GM19043 (cell line): ENCODE measurements around the gene LUC7L3.
"Not testable (repeated sequence)": the region's sequence is repeated elsewhere in the genome, so short reads cannot be mapped to it uniquely, and the experiment has no call there.

Experiments
- ATAC-seq: cut with Tn5 transposase; IDR thresholded peaks from one replicate; pipeline ENCODE4 v1.9.1; 2021; ENCODE audit warnings: low read depth; ENCODE audit not compliant: unreplicated experiment

Gene LUC7L3

GRCh38 chr17:50708050-50709000 lies 11.1 kb upstream of the LUC7L3 start:
- no peak for ATAC-seq

GRCh38 chr17:50709053-50709452 lies 10.3 kb upstream of the LUC7L3 start:
- ATAC-seq, result not testable (repeated sequence)

DNA sequence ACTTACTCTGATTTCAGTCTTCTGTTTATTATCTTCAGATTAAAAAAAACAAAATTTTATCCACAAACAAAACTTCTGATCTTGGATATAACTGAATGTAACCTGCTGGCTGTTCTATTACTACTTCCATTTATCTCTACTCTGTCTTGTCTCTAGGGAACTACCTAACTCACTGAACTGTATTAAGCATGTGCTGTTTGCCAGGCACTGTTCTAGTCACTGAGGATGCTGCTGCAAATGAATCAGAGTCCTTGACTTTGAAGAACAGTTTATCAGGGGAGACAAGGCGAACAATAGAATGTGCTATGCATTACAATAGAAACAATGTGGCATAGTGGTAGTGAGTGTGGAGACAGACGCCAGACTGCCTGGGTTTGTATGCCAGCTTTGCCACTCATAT lies 9.4 kb upstream of the LUC7L3 start:
- ATAC-seq, result no peak

GRCh38 chr17:50710650-50711049 lies 8.8 kb upstream of the LUC7L3 start:
- no peak for ATAC-seq

DNA sequence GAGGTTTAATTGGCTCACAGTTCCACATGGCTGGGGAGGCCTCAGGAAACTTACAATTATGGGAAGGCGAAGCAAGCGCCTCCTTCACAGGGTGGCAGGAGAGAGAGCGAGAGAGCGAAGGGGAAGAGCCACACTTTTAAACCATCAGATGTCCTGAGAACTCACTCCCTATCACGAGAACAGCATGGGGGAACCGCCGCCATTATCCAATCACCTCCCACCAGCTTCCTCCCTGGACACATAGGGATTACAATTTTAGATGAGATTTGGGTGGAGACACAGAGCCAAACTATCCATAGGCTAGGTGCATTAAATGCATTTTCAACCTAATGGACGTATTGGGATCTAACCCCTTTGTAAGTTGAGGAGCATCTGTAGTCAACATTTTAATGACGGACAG lies 6.8 kb upstream of the LUC7L3 start:
- no peak for ATAC-seq

GRCh38 chr17:50715471-50715870 lies 3.9 kb upstream of the LUC7L3 start:
- ATAC-seq, result no peak

- ATAC-seq, result no peak
These were observed 756 bp downstream of the LUC7L3 start for GRCh38 chr17:50719924-50720794.

GRCh38 chr17:50721194-50722010 lies 2.0 kb downstream of the LUC7L3 start:
- ATAC-seq, result no peak

DNA sequence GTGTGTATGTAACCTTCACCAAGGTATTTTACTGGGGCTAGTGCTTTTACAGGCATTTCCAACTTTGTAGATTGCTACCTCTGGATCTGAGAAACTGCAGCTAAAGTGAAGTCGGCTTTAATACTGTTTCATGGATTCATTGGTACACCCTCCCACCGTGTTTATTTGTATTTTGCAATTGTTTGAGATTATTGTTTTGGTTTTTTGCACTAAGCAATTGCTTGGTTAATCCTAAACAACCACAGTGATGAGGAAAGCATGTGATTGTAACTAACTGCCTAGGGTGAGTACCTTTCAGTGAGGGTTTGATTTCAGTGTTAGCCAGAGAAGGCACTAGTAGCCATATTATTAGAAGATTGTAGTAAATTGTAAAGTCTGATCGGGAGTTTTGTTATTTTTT lies 3.3 kb downstream of the LUC7L3 start:
- no peak for ATAC-seq

DNA sequence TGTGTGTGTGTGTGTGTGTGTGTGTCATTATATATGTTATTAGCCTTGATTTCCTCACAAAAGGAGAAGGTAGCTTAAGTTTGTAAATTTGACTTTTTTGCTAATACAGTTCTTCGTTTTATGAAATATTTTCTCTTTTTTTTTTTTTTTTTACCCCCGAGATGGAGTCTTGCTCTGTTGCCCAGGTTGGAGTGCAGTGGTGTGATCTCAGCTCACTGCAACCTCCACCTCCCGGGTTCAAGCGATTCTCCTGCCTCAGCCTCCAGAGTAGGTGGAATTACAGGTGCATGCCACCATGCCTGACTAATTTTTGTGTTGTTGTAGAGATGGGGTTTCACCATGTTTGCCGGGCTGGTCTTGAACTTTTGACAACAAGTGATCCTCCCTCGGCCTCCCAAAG lies 5.2 kb downstream of the LUC7L3 start:
- ATAC-seq, result not testable (repeated sequence)

GRCh38 chr17:50725769-50726655 lies 6.6 kb downstream of the LUC7L3 start:
- no peak for ATAC-seq

- no peak for ATAC-seq
These were observed 8.7 kb downstream of the LUC7L3 start for GRCh38 chr17:50728112-50728429.

GRCh38 chr17:50728881-50729765 lies 9.7 kb downstream of the LUC7L3 start:
- no peak for ATAC-seq

DNA sequence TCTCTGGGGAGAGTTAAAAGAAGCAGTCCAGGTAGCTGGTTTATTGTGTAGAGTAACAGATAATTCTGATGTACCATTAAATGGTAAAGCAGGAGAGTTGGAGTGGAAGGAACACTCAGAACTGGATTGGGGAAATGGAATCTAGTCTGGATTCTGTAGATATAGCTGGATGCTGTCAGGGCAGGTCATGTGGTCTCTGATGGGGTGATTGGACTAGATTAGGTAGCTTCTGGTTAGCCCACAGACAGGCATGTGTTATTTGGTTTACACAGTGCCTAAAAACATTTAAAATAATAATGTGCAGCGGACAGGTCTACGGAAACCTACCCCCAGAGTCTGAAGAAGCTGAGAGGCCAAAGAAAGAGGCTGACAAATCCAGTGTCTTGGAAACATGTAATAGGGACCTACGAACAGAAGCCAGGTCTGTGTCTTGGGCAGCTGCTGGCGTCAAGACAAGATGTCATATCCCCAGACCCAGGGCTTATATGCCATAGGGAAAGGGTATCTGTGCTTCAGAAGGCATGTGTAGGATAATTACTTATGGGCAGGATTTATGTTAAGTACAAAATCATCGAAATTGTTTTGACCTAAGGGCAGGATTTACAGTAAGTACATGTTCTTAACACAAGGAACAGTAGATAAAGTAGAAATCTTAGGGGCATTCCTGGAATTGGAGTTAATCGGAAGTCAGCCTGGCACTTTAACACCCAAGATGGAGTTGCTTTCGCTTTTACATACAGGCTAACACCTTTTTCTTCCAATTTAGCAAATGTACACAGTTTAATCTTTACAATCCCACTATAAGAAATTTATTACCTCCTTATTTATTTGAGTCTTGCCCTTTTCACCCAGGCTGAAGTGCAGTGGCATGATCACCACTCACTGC lies 12.4 kb downstream of the LUC7L3 start:
- no peak for ATAC-seq

DNA sequence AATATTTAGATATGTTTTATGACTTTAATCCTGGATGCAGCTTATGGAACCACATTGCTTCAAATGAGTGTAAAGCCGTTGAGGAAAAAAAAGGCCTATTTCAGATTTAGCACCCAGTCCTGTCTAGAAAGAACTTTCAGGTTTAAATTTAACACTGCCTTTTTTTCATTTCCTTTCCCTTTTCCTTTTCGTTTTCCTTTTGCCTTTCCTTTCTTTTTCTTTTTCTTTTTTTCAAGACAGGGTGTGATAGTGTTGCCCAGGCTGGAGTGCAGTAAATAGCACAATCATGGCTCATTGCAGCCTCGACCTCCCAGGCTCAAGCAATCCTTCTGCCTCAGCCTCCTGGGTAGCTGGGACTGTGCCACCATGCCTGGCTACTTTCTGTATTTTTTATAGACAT lies 15.9 kb downstream of the LUC7L3 start:
- ATAC-seq, result no peak

DNA sequence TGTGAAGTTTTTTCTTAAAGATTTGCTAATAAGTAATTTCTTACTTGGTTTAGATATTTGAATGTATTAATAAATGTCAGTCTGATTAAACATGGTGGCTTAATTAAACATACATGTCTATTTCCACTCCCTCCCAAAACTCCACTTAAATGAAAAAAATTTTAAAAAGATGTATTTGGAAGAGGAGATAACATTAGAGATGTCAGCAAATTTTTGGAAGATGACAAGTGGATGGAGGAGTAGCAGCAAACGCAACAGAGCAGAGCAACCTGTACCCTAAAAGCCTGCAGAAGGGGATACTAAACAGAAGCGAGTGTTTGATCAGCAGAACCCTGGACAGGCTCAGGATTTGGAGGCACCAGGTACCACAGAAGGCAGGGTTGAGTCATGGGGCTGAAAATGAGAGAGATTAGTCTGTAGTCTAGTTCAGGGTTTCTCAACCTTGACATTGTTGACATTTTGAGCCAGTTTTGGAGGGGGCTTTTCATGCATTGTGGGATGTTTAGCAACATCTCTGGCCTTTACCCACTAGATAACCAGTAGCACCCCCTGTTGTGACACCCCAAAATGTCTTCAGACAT lies 17.8 kb downstream of the LUC7L3 start:
- no peak for ATAC-seq

GRCh38 chr17:50739098-50739497 lies 19.7 kb downstream of the LUC7L3 start:
- ATAC-seq, result no peak
